Activated T-cell treated with anti-CD3 and anti-CD28 coated beads, Interleukin-2, amount 50 U/mL, for 1 hour (primary cell): ENCODE measurements around the gene C19orf38.
"Not testable (repeated sequence)": the region's sequence is repeated elsewhere in the genome, so short reads cannot be mapped to it uniquely, and the experiment has no call there.

Source experiments
- DNase-seq: peaks from one replicate; pipeline ENCODE4 v3.0.0-alpha.2; 2020

The C19orf38 gene

GRCh38 chr19:10826231-10826630, 22.0 kb upstream of the C19orf38 start:
- no peak for DNase-seq

GRCh38 chr19:10826846-10827245, 21.4 kb upstream of the C19orf38 start:
- no peak for DNase-seq

- DNase-seq, result no peak
Observed at GRCh38 chr19:10828981-10829821, 19.0 kb upstream of the C19orf38 start.

GRCh38 chr19:10829967-10830366, 18.2 kb upstream of the C19orf38 start:
- DNase-seq, result no peak

- no peak for DNase-seq
Observed at GRCh38 chr19:10830370-10830769, 17.8 kb upstream of the C19orf38 start.

- no peak for DNase-seq
Observed at GRCh38 chr19:10830931-10831779, 17.1 kb upstream of the C19orf38 start.

GRCh38 chr19:10831987-10832938, 16.0 kb upstream of the C19orf38 start:
- DNase-seq, result no peak

GRCh38 chr19:10832939-10833296, 15.3 kb upstream of the C19orf38 start:
- DNase-seq, result no peak

GRCh38 chr19:10835089-10835753, 13.0 kb upstream of the C19orf38 start:
- no peak for DNase-seq

GRCh38 chr19:10835754-10836478, 12.3 kb upstream of the C19orf38 start, which contains the start of gene TMED1:
TSS of gene TMED1 (minus strand) at chr19:10836212. CDS start at chr19:10836191, 21 bp downstream.
- peak; percentile 90 for DNase-seq

- no peak for DNase-seq
Observed at GRCh38 chr19:10836479-10837330, 11.5 kb upstream of the C19orf38 start.

- DNase-seq, result not testable (repeated sequence)
Observed at GRCh38 chr19:10837649-10838048, 10.6 kb upstream of the C19orf38 start.

- no peak for DNase-seq
Observed at GRCh38 chr19:10838377-10838776, 9.8 kb upstream of the C19orf38 start.

GRCh38 chr19:10839114-10840050, 8.8 kb upstream of the C19orf38 start:
- DNase-seq, result no peak

- no peak for DNase-seq
Observed at GRCh38 chr19:10842788-10843187, 5.4 kb upstream of the C19orf38 start.

GRCh38 chr19:10846500-10847202, 1.6 kb upstream of the C19orf38 start:
- DNase-seq, result no peak

- DNase-seq, result no peak
Observed at GRCh38 chr19:10850631-10851030, 2.4 kb downstream of the C19orf38 start.

- DNase-seq, result no peak
Observed at GRCh38 chr19:10852098-10852800, 4.0 kb downstream of the C19orf38 start.
